Epithelial cell of prostate (primary cell): Measurements from ENCODE around the gene KAZN.
"Not testable (repeated sequence)": the region's sequence is repeated elsewhere in the genome, so short reads cannot be mapped to it uniquely, and the experiment has no call there.

Source experiments
- DNase-seq: peaks from one replicate; pipeline ENCODE4 v3.0.0-alpha.2; 2011; ENCODE audit warnings: low read depth, low spot score
- H3K27ac ChIP-seq: fragments of 450-650 bp; 2 replicates; pipeline ENCODE4 v1.5.1; 2017; ENCODE audit warnings: mild to moderate bottlenecking

Gene KAZN

GRCh38 chr1:14598498-14599182 lies at the start of gene KAZN:
Gene KAZN (plus strand): TSS chr1:14598685.
- no peak within 1 kb of the TSS for H3K27ac ChIP-seq
- no peak for DNase-seq

GRCh38 chr1:14549897-14550620 lies 48.4 kb upstream of the KAZN start:
- H3K27ac ChIP-seq = no peak overlapping the region

GRCh38 chr1:14551386-14551785 lies 47.1 kb upstream of the KAZN start:
- DNase-seq = no peak
- no peak overlapping the region for H3K27ac ChIP-seq

More at GRCh38 chr1:14549897-14550620, 48.4 kb upstream of the KAZN start:
- no peak for DNase-seq

- no peak overlapping the region for H3K27ac ChIP-seq
- DNase-seq = no peak
These were observed 46.1 kb upstream of the KAZN start for GRCh38 chr1:14552246-14552965.

GRCh38 chr1:14553711-14554110 lies 44.8 kb upstream of the KAZN start:
- no peak for DNase-seq
- H3K27ac ChIP-seq = no peak overlapping the region

GRCh38 chr1:14555091-14555490 lies 43.4 kb upstream of the KAZN start:
- no peak overlapping the region for H3K27ac ChIP-seq
- DNase-seq = no peak

- H3K27ac ChIP-seq = no peak overlapping the region
- no peak for DNase-seq
These were observed 37.3 kb upstream of the KAZN start for GRCh38 chr1:14561014-14561693.

- peak; percentile 16 for DNase-seq
- H3K27ac ChIP-seq = no peak overlapping the region
These were observed 33.4 kb upstream of the KAZN start for GRCh38 chr1:14565090-14565489.

GRCh38 chr1:14567056-14567455 lies 31.4 kb upstream of the KAZN start:
- H3K27ac ChIP-seq = no peak overlapping the region
- DNase-seq = no peak

- DNase-seq = no peak
- H3K27ac ChIP-seq = no peak overlapping the region
These were observed 30.6 kb upstream of the KAZN start for GRCh38 chr1:14567903-14568302.

- H3K27ac ChIP-seq = no peak overlapping the region
- no peak for DNase-seq
These were observed 29.6 kb upstream of the KAZN start for GRCh38 chr1:14568716-14569355.

GRCh38 chr1:14570514-14570913 lies 28.0 kb upstream of the KAZN start:
- DNase-seq = peak; percentile 50

GRCh38 chr1:14571810-14572767 lies 26.4 kb upstream of the KAZN start:
- H3K27ac ChIP-seq = no peak overlapping the region
- no peak for DNase-seq

More at GRCh38 chr1:14570514-14570913, 28.0 kb upstream of the KAZN start:
- no peak overlapping the region for H3K27ac ChIP-seq

- no peak for DNase-seq
- H3K27ac ChIP-seq = no peak overlapping the region
These were observed 25.6 kb upstream of the KAZN start for GRCh38 chr1:14572861-14573260.

- no peak for DNase-seq
- H3K27ac ChIP-seq = no peak overlapping the region
These were observed 22.3 kb upstream of the KAZN start for GRCh38 chr1:14576155-14576554.

- H3K27ac ChIP-seq = no peak overlapping the region
- DNase-seq = no peak
These were observed 21.2 kb upstream of the KAZN start for GRCh38 chr1:14577261-14577660.

GRCh38 chr1:14578156-14578555 lies 20.3 kb upstream of the KAZN start:
- no peak overlapping the region for H3K27ac ChIP-seq
- no peak for DNase-seq

GRCh38 chr1:14580295-14580694 lies 18.2 kb upstream of the KAZN start:
- H3K27ac ChIP-seq, DNase-seq: not testable (repeated sequence)

GRCh38 chr1:14580986-14581385 lies 17.5 kb upstream of the KAZN start:
- H3K27ac ChIP-seq = no peak overlapping the region
- no peak for DNase-seq
